Fibroblast of gingiva (primary cell): Measurements from ENCODE around the gene C1RL.

Source experiments
- DNase-seq: peaks from one replicate; pipeline ENCODE4 v3.0.0-alpha.2; 2011; ENCODE audit warnings: low read depth

C1RL gene

DNA sequence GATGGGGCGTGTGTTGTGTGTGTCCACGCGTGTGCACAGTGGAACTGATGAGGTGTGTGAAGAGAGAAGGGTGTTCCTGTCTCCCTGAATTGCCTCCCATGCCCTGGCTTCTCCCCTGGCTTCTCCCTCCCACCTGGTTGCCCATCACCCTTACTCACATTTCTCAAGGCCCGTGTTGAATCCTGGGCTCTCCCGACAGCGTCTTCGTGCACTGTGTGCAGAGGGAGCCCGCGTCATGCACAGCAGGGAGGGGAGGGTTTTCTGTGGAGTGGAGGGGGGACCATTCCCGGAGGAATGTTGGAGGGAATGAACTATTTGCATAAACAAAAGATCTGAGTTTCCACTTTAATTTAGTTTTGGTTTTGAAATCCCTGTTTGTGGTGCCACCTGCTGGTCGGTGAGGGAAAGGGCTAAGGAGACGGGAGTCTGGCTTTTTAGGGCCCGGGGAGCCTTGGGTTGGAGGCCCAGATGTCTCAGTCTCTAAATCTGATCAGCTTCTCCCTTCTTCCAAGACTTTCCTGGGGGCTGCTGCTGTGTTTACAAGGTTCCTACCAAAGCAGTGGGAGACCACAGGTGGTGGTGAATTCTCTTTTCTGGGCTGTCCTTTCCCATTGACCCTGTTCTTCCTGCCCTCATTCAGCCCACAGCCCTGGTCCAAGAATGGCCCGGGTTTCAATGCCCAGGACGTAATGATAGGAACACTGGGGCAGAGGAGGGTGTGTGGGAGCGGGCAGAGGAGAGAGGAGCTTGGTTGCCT is 16.6 kb downstream of the C1RL start, which contains the start of gene C1R:
C1R (minus strand) TSS at position 217 of the 757 bp plus-strand sequence; CDS start at position 160, 57 bp downstream.
- DNase-seq: peak; percentile 92

DNA sequence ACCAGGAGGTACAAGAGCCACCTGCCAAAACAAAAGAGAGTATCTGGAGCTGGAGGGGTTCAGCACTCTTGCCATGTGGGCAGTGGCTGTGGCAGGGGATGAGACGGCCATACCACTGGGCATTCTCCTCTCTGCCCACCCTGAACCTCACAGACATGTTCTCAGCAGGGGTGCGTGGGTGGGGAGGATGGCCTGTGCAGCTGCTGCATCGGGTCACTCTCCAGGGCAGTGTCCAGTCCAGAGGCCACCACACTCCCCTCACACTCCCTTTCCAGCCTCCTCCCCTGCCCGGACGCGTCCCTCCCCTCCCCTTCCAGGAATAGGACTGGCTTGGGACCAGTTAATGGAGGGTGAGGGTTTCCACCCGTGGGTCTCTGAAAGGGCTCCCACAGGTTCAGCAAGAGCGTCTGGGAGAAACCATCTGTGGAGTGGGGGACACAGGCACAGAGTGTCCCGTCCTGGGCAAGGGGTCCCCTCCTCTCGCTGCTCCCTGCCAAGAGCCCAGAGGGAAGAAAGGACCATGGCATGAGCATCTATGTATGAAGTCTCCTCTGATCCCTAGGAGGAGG is 17.3 kb downstream of the C1RL start:
- peak; percentile 39 for DNase-seq

DNA sequence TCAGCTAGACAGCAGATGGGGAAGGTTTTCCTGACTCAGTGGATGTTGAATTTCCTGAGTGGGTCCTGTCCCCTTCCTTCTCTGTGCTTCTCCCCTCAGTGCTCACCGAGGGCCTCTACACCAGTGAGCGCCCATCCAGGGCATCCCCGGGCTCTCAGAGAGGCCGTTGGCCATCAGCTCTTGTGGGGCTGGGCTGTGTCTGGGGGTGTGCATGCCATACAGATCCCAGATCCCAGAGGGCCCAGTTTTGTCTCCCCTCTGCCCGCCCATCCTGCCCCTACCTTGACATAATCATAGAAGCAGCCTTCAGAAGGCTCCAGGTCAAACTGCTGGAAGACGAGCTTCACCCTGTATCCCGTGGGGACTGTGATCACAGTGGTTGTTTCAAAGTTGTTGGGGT is 17.8 kb downstream of the C1RL start:
- no peak for DNase-seq

GRCh38 chr12:7090222-7090998 is 18.6 kb downstream of the C1RL start:
- no peak for DNase-seq

DNA sequence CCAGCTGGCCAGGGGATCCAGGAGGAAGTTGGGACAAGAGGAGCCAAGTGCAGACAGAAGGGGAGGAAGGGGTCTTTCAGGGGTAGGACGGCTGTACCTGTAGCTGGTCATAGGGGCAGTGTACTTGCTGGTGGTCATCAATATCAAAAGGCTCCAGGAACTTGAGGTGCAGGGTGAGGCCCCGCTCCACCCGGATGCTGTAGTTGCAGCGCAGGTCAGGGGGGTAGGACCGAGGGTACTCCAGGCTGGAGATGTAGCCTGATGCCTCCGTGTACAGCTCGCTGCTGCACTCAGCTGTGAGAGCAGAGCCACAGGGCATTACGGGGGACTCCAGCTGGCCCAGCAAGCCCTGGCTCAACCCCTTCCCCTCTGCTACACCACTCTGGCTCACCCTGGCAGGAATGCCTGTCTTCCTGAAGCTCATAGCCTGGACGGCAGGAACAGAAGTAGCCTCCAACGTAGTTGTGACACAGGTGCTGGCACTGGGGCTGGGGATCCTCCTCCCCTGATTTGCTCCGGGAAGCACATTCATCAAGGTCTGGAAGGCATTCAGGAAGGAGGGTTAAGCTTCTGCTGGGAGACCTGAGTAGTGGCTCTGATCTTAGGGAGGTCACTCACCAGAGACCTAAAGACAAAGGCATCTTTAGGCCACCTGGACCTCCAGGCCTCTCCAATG is 19.7 kb downstream of the C1RL start:
- no peak for DNase-seq

DNA sequence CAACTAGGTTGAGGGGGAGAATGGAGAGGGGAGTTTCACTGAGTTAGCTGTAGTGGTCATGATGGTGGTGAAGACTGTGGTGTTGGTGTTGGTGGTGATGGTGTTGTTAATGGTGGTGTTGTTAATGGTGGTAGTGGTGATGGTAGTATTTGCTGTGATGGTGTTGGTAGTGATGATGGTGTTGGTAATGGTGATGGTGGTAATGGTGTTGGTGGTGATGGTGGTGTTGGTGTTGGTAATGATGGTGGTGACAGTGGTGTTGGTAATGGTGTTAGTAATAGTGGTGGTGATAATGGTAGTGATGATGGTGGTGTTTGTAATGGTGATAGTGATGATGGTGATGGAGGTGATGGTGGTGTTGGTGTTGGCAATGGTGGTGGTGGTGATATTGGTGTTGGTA is 25.9 kb downstream of the C1RL start:
- DNase-seq: no peak

- no peak for DNase-seq
Measured at GRCh38 chr12:7081037-7081436, 28.0 kb downstream of the C1RL start.

DNA sequence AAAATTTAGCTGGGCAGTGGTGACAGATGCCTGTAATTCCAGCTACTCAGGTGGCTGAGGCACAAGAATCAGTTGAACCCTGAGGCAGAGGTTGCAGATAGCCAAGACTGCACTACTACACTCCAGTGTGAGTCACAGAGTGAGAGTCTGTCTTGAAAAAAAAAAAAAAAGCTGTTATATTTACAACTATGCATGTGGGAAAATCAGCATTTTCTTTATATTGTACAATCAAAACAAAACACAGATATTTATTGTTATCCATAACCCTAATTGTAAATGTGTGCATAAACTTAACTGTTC is 29.2 kb downstream of the C1RL start:
- no peak for DNase-seq

GRCh38 chr12:7078163-7078562 is 30.9 kb downstream of the C1RL start:
- no peak for DNase-seq

DNA sequence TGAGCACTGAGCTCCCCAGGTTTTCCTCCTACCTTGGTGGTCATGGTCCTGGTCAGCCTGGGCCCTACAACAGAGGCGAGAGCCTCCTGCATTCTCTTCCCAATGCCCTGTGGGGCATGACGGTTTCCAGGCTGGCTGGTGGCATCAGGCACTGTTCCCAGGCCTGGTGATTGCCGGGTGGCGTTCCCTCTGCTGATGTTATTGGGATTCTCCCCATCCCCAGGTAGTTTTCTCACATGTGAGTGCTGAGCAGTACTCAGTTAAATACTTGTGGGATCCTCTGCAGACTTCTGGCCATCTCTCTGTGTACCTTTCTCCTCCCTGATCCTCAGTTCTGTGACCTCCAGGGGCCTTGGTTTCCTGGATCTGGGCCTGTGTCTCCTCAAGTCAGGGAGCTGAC is 32.5 kb downstream of the C1RL start:
- DNase-seq: no peak

DNA sequence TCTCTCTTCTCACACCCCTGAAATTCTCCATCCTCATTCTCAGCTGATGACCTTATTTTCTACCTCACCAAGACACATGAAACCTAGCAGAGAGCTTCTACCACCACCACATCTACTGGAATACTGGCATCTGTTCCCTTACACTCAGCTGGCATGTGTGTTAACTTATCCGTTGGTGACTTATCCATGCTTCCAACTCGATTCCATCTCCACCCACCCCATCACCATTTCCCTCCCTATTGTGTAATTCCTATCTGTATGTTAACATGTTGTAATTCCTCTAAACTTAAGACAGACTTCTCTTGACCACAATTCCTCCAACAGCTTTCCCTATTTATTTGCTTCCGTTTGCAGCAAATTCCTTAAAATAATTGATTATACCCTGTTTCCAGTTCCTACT is 33.1 kb downstream of the C1RL start:
- DNase-seq: peak; percentile 90

DNA sequence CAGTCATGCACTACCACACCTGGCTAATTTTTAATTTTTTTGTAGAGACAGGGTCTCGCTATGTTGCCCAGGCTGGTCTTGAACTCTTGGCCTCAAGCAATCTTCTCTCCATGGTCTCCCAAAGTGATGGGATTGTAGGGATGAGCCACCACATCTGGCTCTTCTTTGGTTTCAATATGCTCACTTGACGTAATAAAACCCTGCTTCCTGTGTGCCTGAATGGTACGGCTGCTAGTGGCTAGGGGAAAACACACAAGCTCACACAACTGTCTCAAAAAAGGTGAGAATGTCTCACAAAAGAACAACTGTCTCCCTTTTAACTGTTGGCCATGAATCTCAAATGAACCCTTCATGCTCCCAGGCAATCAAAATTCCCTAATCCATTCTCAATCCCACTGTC is 33.5 kb downstream of the C1RL start:
- DNase-seq: peak; percentile 19

DNA sequence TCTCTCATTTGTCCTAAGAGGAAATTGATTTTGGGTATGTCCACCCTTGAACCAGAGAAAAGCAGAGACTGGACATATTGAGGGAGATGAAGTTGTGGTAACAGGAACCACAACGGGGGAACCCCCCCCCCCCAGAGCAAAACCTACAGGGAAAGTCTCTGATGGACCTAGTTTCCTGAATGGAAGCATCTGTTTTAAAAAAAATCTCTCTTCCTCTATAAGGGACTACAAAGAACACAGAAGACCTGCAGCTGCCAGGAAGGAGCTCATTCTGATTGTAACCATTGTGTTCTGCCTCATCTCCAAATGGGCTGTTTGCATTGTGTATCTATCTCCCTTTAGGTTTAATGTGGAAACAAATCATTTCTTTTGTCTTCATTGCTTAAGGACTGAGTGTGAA is 35.1 kb downstream of the C1RL start:
- DNase-seq: no peak

DNA sequence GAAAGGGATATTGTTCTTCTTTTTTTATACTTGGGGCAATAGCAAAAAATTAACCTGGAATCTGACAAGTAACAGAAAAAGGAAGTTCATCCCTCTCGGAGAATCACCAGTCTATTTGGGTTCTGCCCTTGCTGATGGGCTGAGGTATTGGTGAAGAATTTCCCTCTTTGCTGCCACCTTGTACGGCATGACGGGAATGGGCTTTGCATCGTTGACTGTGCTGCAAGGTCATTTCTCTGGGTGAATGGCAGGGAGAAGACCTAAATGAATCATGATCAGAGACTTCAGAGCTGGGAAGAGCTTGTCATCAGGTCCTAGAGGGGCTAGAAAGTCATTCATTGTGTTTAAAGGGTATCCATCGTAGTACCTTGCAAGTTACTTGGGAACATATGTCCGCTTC is 36.5 kb downstream of the C1RL start:
- no peak for DNase-seq

DNA sequence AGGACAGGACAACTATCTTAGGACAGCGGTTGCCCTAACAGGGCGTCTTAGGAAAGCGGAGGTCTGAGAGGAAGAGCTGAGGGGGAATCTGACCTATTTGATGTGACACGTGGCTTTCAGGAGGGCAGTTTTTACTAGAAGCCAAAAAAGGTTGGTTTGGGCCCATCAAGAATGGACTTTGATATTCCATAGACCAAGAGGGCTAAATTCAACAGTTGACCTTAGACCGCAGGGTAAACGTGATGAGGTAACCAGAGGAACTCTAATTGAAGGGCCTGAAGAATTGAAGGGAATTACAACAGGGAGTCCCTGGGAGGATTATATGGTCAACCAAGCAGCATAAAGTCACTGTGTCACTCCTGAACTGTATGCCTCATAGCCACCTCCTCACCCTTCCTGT is 37.0 kb downstream of the C1RL start:
- DNase-seq: no peak

DNA sequence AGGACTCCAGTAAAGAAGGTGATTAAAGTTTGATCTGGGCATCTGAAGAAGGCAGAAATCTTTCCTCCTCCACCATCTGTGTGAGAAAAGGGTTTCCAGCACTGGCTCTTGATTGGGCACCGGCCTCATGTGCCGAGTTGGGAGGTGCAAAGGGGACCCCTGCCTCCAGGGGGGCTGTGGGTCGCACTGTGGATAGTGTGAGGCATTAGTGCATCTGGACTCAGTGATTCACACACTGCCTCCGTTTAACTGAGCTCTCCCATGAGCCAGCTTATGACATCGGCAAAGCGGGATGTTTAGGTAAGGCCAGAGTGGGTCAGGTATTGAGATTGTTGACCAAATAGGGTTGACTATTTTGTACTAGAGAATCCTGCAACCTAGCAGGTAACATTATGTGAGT is 39.6 kb downstream of the C1RL start:
- no peak for DNase-seq

GRCh38 chr12:7068994-7069346 is 40.0 kb downstream of the C1RL start:
- DNase-seq: no peak

GRCh38 chr12:7068240-7068993 is 40.6 kb downstream of the C1RL start:
- DNase-seq: no peak

DNA sequence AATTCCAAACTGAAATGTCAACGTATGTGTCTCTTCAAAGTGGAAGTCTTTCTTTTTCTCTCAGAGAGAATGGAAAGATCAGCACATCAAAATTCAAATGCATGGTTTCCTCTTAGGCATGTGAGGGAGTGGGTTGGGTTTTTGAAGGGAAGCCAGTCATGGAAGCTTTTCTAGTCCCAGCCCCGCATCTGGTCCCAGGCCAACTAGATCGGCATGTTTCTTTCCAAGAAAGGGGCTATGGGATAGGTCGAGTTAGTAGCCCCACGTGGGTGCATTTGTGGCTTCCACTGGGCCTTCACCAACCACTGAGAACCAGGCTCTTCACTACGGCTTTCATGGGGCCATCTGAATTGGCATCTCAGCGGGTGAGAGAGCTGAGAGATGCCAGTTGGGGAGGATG is 41.9 kb downstream of the C1RL start:
- DNase-seq: no peak

GRCh38 chr12:7066596-7066995 is 42.4 kb downstream of the C1RL start:
- DNase-seq: no peak

DNA sequence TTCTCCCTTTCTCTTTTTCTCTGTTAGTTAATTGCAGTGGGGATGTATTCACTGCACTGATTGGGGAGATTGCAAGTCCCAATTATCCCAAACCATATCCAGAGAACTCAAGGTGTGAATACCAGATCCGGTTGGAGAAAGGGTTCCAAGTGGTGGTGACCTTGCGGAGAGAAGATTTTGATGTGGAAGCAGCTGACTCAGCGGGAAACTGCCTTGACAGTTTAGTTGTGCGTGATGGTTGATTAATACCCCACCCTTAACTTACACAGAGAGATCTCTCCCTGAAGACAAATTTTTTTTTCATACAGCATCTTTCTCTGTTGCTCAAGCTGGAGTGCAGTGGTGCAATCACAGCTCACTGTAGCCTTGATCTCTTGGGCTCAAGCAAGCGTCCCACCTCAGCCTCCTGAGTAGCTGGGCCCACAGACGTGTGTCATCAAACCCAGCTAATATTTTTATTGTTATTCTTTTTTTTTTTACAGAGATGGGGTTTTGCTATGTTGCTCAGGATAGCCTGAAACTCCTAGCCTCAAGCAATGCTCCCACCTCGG is 43.9 kb downstream of the C1RL start:
- no peak for DNase-seq

- DNase-seq: no peak
Measured at GRCh38 chr12:7064516-7064915, 44.5 kb downstream of the C1RL start.
